Lower leg skin (tissue), 3 donors: Measurements from ENCODE around the gene SERPINB13.

Experiments
- CTCF ChIP-seq, 3 donors: fragments of 450-650 bp; IDR thresholded peaks; one replicate each; pipeline ENCODE4 v1.5.1; 2016; ENCODE audit warnings: antibody characterized with exemption in 3 of 3, mild to moderate bottlenecking in 3 of 3, moderate library complexity in 2 of 3
- POLR2A ChIP-seq, 2 donors: fragments of 450-650 bp; IDR thresholded peaks; one replicate each; pipeline ENCODE4 v1.6.1; 2016 to 2017; ENCODE audit warnings: antibody characterized with exemption in 2 of 2, mild to moderate bottlenecking in 1 of 2, moderate library complexity in 1 of 2

DNA sequence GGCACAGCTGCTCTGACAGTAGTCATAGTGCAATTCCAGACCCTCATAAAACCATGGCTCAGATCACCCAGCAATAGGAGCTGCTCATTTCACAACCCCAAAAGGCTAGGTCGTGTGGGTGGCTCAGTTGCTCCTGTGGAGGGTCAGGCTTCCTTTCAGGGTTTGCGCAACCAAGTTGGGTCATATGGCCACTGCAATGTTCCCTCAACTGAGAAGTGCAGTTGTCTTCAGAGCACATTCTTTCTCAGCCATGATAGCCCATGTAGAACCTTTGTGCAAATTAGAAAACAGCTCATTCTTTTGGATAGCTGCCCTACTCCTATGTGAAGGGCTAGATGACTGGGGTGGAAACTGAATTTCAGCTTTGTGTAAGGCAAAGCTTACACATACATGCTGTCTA, 3.2 kb downstream of the SERPINB13 start:
- TF ChIP-seq CTCF (IDR thresholded peaks at IDR 0.05): no peak
- TF ChIP-seq POLR2A (IDR thresholded peaks at IDR 0.05): no peak
